Adrenal gland (tissue), 12 donors: ENCODE data around the gene SEMA7A. TPM values are rescaled to one million over a fixed set of nuclear protein-coding genes. Genes with fewer than 3 reads are reported as not detected.

Experiments used
- DNase-seq, 7 donors: peaks; one replicate each; pipeline ENCODE4 v3.0.0-alpha.2; 2019 to 2020
- H3K27ac ChIP-seq, 5 donors: fragments of 200-600 bp; sonication (generic) in 4 of 5; 1 replicate in 3 of 5; 2 replicates in 2 of 5; pipeline versions ENCODE4 v1.5.1 to v1.8.0; 2016 to 2020; ENCODE audit warnings: mild to moderate bottlenecking in 1 of 5
- H3K27me3 ChIP-seq: fragments of 200-600 bp; 2 replicates; pipeline ENCODE4 v1.8.0; 2021
- H3K36me3 ChIP-seq, 2 donors: fragments of 200-600 bp; replicated peaks in 1 of 2; 1 replicate in 1 of 2; 2 replicates in 1 of 2; pipeline versions ENCODE4 v1.5.1 to v1.8.0; 2018 to 2022
- H3K4me1 ChIP-seq, 2 donors: fragments of 200-600 bp; replicated peaks in 1 of 2; 1 replicate in 1 of 2; 2 replicates in 1 of 2; pipeline versions ENCODE4 v1.5.1 to v1.8.0; 2018 to 2021
- H3K4me3 ChIP-seq, 4 donors: fragments of 200-600 bp; sonication (generic) in 3 of 4; one replicate each; pipeline ENCODE4 v1.5.1; 2016 to 2018
- H3K9me3 ChIP-seq, 3 donors: fragments of 200-600 bp; sonication (generic) in 1 of 3; replicated peaks in 1 of 3; 1 replicate in 2 of 3; 2 replicates in 1 of 3; pipeline versions ENCODE4 v1.5.1 to v1.8.0; 2016 to 2021
- POLR2A ChIP-seq, 2 donors: fragments of 450-650 bp; IDR thresholded peaks; one replicate each; pipeline ENCODE4 v1.6.1; 2017; ENCODE audit warnings: antibody characterized with exemption in 2 of 2, mild to moderate bottlenecking in 2 of 2, moderate library complexity in 1 of 2
- WGBS, 4 donors: extraction: QIAGEN DNeasy Blood & Tissue Kit in 2 of 4; methylation state at CpG; one replicate each; pipeline versions ENCODE4 v1.1.5 to v1.1.7; 2013 to 2017; 5-methylcytosine and 5-hydroxymethylcytosine counted together
- intact Hi-C, 2 donors: fragments of 100-400 bp; cut with DNase I; formaldehyde crosslinking; loops; one replicate each; pipeline versions ENCODE4 v1.14.1 to v1.15.0; 2022 to 2023
- polyA plus RNA-seq, 3 donors: library from polyadenylated mRNA; stranded (reverse); fragments of 200-250 nt in 2 of 3; fragments of 350-450 nt in 1 of 3; fragmentation: Illumina TruSeq in 1 of 3; extraction: RNeasy Lipid Tissue Mini Kit (QIAGEN cat#74804) in 1 of 3; gene quantifications; one replicate each; pipeline ENCODE4 v1.2.3, GENCODE V29; 2013 to 2014
- total RNA-seq, 9 donors: library from RNA; depleted of rRNA in 4 of 9; stranded (reverse); fragments of >200 nt in 4 of 9; fragments of 120-200 nt in 1 of 9; fragmentation: NEBNext Ultra II Directional in 1 of 9; extraction: Animal tissue kit (Norgen Biotek cat#: 25700) in 1 of 9; gene quantifications; one replicate each; pipeline versions ENCODE4 v1.1.0 to v1.2.4, GENCODE V29; 2013 to 2023
- TF ChIP-seq, protein P1 (sequence below), 6 experiments: fragments of 450-650 bp in 4 of 6; fragments of 200-600 bp in 2 of 6; sonication (generic) in 1 of 6; IDR thresholded peaks; 1 replicate in 5 of 6; 2 replicates in 1 of 6; pipeline versions ENCODE4 v1.5.1 to v1.8.0; 2016 to 2021; ENCODE audit warnings: antibody characterized with exemption in 6 of 6, mild to moderate bottlenecking in 2 of 6, moderate library complexity in 1 of 6
- donor health status: healthy with polysubstance abuse.
- donor health status: Bipolar disorder and iron deficiency.
- donor health status: DM: yes; HTN: yes; CAD: no.
- donor health status: DM: no; HTN: no; CAD: no.
- donor health status: DM: no; HTN: no; CAD: no.
- donor health status: DM: yes; HTN: yes; CAD: no.

SEMA7A gene
- total and polyA plus RNA-seq, 12 donors = 1.3 to 32.0 (median 3.7) TPM

GRCh38 chr15:74414603-74415338 is 19.0 kb downstream of the SEMA7A start:
- intact Hi-C loops = no loop called here
- peaks cover 12 to 16% of the 10 kb centered on the region in 2 donors for H3K4me1 ChIP-seq
- WGBS, 4 donors = 95 to 97% (median 96%) methylated on average over 12 of the region's 12 CpGs
- H3K9me3 ChIP-seq = no peaks in the 10 kb centered on the region
- TF ChIP-seq, protein P1, sequence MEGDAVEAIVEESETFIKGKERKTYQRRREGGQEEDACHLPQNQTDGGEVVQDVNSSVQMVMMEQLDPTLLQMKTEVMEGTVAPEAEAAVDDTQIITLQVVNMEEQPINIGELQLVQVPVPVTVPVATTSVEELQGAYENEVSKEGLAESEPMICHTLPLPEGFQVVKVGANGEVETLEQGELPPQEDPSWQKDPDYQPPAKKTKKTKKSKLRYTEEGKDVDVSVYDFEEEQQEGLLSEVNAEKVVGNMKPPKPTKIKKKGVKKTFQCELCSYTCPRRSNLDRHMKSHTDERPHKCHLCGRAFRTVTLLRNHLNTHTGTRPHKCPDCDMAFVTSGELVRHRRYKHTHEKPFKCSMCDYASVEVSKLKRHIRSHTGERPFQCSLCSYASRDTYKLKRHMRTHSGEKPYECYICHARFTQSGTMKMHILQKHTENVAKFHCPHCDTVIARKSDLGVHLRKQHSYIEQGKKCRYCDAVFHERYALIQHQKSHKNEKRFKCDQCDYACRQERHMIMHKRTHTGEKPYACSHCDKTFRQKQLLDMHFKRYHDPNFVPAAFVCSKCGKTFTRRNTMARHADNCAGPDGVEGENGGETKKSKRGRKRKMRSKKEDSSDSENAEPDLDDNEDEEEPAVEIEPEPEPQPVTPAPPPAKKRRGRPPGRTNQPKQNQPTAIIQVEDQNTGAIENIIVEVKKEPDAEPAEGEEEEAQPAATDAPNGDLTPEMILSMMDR (IDR thresholded peaks at IDR 0.05) = no peak
- no peak for TF ChIP-seq POLR2A (IDR thresholded peaks at IDR 0.05)
- H3K4me3 ChIP-seq = no peak overlapping the region
- no peaks in the 10 kb centered on the region for H3K27me3 ChIP-seq
- DNase-seq = no peak
- no peak overlapping the region for H3K27ac ChIP-seq
- H3K36me3 ChIP-seq = no peaks in the 10 kb centered on the region

DNA sequence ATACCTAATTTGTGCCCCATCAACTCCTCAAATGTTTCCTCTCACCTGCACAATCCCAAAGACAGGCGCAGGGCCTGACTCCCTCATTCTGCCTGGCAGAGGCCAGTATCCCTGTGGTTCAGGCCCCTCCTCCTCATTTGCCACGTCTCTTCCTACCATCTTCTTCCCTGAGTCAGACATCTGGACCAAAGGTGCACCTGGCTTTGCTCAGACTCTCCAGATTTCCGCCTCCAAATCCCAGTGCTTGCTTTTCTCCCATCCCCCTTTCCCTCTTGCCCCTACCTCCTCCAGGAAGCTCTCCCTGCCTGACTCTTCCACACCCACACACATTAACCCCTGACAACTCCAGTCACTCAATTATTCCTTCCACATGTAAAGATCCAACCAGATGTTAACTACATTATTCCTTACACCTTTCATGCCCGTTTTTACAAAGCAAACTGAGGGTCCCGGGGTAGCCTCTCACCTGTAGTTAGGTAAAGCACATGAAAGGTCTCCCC is 19.6 kb downstream of the SEMA7A start:
- DNase-seq = no peak
- H3K36me3 ChIP-seq = no peaks in the 10 kb centered on the region
- peaks cover 12 to 13% of the 10 kb centered on the region in 2 donors for H3K4me1 ChIP-seq
- WGBS, 4 donors = 82 to 94% (median 92%) methylated on average over 5 of the region's 5 CpGs
- H3K27ac ChIP-seq = no peak overlapping the region
- TF ChIP-seq, protein P1 (IDR thresholded peaks at IDR 0.05) = no peak
- TF ChIP-seq POLR2A (IDR thresholded peaks at IDR 0.05) = no peak
- no peaks in the 10 kb centered on the region for H3K27me3 ChIP-seq
- intact Hi-C loops = no loop called here
- no peaks in the 10 kb centered on the region for H3K9me3 ChIP-seq
- no peak overlapping the region for H3K4me3 ChIP-seq

DNA sequence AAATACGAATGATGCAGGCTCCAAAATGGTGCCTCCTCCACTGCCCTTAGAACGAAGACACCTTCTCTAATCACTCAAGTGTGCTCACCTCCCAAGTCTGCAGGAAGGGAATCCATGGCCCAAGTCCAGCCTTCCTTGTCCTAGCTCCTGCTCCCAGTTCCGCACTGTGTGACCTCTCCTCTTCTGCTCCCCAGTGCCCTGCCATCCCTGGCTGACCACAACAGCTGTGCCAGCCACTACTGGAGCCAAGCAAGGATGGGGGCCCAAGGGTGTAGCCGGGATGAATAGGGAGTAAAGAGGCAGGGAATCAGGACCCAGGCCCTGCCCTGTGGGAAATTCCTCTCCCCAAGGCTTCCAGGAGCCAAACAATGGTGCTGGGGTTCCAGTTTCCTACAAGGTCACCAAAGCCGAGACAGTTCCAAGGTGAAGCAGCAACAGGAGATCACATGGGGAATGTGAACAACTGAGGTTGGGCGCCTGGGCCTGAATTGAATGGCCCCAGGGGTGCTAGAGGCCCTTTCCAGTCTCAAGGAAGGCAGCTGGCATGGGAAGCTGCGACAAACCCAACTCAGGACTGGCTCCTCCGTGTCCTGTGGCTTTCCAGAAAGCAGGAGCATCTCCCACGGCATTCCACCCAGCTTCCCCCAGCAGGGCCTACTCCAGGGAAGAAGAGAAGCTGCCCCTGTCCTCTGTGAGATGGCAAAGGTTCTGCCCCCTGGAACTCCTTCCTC is 20.2 kb downstream of the SEMA7A start:
- peak overlapping the region in 1 of 5 donors; percentile 1 for H3K27ac ChIP-seq
- no peaks in the 10 kb centered on the region for H3K27me3 ChIP-seq
- no peak for TF ChIP-seq POLR2A (IDR thresholded peaks at IDR 0.05)
- TF ChIP-seq, protein P1 (IDR thresholded peaks at IDR 0.05) = no peak

GRCh38 chr15:74412159-74412558 is 21.6 kb downstream of the SEMA7A start:
- intact Hi-C loops = no loop called here
- Histone ChIP-seq H3K4me1 (peaks cover 12 to 13% of the 10 kb centered on the region in 2 donors), H3K27me3 (no peaks in the 10 kb centered on the region), H3K36me3 (no peaks in the 10 kb centered on the region), H3K9me3 (no peaks in the 10 kb centered on the region), H3K4me3 (no peak overlapping the region), H3K27ac (peak overlapping the region in 4 of 5 donors; percentile 6 to 72 (median 41))
- DNase-seq = peak in 6 of 7 donors; percentile 49 to 75 (median 68)
- WGBS, 4 donors = 35 to 53% (median 42%) methylated on average over 6 of the region's 6 CpGs
- TF ChIP-seq, protein P1 (IDR thresholded peaks at IDR 0.05) = no peak
- TF ChIP-seq POLR2A (IDR thresholded peaks at IDR 0.05) = no peak

More for the DNA sequence above, 20.2 kb downstream of the SEMA7A start:
- no peak for DNase-seq
- H3K9me3 ChIP-seq = no peaks in the 10 kb centered on the region
- intact Hi-C loops = no loop called here
- H3K36me3 ChIP-seq = no peaks in the 10 kb centered on the region
- H3K4me3 ChIP-seq = no peak overlapping the region
- 85 to 98% (median 91%) methylated on average over 7 to 9 of the region's 9 CpGs for WGBS, 4 donors
- peaks cover 12 to 13% of the 10 kb centered on the region in 2 donors for H3K4me1 ChIP-seq
